Measurements from ENCODE around the gene STMP1.
"Not testable (repeated sequence)": the region's sequence is repeated elsewhere in the genome, so short reads cannot be mapped to it uniquely, and the experiment has no call there.

DNA sequence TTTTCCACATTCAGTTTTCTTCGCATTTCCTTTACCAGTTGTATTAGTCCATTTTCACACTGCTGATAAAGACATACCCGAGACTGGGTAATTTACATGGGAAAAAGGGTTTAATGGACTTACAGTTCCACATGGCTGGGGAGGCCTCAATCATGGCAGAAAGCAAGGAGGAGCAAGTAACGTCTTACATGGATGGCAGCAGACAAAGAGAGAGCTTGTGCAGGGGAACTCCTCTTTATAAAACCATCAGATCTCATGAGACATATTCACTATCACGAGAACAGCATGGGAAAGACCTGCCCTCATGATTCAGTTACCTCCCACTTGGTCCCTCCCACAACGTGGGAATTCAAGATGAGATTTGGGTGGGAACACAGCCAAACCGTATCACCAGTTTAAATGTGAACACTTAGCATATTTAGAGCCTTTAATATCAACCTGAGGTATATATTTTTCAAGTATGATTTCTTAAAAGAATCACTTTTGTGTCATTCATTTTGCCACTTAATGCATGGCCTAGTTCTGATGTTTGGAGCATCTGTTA lies 6.6 kb downstream of the STMP1 start:
- TF ChIP-seq, protein P1, sequence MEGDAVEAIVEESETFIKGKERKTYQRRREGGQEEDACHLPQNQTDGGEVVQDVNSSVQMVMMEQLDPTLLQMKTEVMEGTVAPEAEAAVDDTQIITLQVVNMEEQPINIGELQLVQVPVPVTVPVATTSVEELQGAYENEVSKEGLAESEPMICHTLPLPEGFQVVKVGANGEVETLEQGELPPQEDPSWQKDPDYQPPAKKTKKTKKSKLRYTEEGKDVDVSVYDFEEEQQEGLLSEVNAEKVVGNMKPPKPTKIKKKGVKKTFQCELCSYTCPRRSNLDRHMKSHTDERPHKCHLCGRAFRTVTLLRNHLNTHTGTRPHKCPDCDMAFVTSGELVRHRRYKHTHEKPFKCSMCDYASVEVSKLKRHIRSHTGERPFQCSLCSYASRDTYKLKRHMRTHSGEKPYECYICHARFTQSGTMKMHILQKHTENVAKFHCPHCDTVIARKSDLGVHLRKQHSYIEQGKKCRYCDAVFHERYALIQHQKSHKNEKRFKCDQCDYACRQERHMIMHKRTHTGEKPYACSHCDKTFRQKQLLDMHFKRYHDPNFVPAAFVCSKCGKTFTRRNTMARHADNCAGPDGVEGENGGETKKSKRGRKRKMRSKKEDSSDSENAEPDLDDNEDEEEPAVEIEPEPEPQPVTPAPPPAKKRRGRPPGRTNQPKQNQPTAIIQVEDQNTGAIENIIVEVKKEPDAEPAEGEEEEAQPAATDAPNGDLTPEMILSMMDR (conservative IDR thresholded peaks at IDR 0.05; ENCODE audit: low read depth in 2 of 2), result not testable (repeated sequence)
- not testable (repeated sequence) for TF ChIP-seq EZH2 (IDR thresholded peaks at IDR 0.05; ENCODE audit: low read depth, unreplicated experiment); CREB1 (CRISPR knock-in tag; IDR thresholded peaks at IDR 0.05; ENCODE audit: low read depth); POLR2AphosphoS5 (IDR thresholded peaks at IDR 0.05; ENCODE audit: low read depth); EZH2phosphoT487 (IDR thresholded peaks at IDR 0.05; ENCODE audit: unreplicated experiment); JUNB (IDR thresholded peaks at IDR 0.05; ENCODE audit: unreplicated experiment); ZNF114 (CRISPR knock-in tag; IDR thresholded peaks at IDR 0.05); ZNF331 (CRISPR knock-in tag; IDR thresholded peaks at IDR 0.05; ENCODE audit: low read depth)
- TF ChIP-seq, protein P2, sequence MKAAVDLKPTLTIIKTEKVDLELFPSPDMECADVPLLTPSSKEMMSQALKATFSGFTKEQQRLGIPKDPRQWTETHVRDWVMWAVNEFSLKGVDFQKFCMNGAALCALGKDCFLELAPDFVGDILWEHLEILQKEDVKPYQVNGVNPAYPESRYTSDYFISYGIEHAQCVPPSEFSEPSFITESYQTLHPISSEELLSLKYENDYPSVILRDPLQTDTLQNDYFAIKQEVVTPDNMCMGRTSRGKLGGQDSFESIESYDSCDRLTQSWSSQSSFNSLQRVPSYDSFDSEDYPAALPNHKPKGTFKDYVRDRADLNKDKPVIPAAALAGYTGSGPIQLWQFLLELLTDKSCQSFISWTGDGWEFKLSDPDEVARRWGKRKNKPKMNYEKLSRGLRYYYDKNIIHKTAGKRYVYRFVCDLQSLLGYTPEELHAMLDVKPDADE (IDR thresholded peaks at IDR 0.05), result not testable (repeated sequence)
- TF ChIP-seq, protein P3, sequence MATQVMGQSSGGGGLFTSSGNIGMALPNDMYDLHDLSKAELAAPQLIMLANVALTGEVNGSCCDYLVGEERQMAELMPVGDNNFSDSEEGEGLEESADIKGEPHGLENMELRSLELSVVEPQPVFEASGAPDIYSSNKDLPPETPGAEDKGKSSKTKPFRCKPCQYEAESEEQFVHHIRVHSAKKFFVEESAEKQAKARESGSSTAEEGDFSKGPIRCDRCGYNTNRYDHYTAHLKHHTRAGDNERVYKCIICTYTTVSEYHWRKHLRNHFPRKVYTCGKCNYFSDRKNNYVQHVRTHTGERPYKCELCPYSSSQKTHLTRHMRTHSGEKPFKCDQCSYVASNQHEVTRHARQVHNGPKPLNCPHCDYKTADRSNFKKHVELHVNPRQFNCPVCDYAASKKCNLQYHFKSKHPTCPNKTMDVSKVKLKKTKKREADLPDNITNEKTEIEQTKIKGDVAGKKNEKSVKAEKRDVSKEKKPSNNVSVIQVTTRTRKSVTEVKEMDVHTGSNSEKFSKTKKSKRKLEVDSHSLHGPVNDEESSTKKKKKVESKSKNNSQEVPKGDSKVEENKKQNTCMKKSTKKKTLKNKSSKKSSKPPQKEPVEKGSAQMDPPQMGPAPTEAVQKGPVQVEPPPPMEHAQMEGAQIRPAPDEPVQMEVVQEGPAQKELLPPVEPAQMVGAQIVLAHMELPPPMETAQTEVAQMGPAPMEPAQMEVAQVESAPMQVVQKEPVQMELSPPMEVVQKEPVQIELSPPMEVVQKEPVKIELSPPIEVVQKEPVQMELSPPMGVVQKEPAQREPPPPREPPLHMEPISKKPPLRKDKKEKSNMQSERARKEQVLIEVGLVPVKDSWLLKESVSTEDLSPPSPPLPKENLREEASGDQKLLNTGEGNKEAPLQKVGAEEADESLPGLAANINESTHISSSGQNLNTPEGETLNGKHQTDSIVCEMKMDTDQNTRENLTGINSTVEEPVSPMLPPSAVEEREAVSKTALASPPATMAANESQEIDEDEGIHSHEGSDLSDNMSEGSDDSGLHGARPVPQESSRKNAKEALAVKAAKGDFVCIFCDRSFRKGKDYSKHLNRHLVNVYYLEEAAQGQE (IDR thresholded peaks at IDR 0.05; ENCODE audit: unreplicated experiment), result not testable (repeated sequence)
- TF ChIP-seq, protein P4, sequence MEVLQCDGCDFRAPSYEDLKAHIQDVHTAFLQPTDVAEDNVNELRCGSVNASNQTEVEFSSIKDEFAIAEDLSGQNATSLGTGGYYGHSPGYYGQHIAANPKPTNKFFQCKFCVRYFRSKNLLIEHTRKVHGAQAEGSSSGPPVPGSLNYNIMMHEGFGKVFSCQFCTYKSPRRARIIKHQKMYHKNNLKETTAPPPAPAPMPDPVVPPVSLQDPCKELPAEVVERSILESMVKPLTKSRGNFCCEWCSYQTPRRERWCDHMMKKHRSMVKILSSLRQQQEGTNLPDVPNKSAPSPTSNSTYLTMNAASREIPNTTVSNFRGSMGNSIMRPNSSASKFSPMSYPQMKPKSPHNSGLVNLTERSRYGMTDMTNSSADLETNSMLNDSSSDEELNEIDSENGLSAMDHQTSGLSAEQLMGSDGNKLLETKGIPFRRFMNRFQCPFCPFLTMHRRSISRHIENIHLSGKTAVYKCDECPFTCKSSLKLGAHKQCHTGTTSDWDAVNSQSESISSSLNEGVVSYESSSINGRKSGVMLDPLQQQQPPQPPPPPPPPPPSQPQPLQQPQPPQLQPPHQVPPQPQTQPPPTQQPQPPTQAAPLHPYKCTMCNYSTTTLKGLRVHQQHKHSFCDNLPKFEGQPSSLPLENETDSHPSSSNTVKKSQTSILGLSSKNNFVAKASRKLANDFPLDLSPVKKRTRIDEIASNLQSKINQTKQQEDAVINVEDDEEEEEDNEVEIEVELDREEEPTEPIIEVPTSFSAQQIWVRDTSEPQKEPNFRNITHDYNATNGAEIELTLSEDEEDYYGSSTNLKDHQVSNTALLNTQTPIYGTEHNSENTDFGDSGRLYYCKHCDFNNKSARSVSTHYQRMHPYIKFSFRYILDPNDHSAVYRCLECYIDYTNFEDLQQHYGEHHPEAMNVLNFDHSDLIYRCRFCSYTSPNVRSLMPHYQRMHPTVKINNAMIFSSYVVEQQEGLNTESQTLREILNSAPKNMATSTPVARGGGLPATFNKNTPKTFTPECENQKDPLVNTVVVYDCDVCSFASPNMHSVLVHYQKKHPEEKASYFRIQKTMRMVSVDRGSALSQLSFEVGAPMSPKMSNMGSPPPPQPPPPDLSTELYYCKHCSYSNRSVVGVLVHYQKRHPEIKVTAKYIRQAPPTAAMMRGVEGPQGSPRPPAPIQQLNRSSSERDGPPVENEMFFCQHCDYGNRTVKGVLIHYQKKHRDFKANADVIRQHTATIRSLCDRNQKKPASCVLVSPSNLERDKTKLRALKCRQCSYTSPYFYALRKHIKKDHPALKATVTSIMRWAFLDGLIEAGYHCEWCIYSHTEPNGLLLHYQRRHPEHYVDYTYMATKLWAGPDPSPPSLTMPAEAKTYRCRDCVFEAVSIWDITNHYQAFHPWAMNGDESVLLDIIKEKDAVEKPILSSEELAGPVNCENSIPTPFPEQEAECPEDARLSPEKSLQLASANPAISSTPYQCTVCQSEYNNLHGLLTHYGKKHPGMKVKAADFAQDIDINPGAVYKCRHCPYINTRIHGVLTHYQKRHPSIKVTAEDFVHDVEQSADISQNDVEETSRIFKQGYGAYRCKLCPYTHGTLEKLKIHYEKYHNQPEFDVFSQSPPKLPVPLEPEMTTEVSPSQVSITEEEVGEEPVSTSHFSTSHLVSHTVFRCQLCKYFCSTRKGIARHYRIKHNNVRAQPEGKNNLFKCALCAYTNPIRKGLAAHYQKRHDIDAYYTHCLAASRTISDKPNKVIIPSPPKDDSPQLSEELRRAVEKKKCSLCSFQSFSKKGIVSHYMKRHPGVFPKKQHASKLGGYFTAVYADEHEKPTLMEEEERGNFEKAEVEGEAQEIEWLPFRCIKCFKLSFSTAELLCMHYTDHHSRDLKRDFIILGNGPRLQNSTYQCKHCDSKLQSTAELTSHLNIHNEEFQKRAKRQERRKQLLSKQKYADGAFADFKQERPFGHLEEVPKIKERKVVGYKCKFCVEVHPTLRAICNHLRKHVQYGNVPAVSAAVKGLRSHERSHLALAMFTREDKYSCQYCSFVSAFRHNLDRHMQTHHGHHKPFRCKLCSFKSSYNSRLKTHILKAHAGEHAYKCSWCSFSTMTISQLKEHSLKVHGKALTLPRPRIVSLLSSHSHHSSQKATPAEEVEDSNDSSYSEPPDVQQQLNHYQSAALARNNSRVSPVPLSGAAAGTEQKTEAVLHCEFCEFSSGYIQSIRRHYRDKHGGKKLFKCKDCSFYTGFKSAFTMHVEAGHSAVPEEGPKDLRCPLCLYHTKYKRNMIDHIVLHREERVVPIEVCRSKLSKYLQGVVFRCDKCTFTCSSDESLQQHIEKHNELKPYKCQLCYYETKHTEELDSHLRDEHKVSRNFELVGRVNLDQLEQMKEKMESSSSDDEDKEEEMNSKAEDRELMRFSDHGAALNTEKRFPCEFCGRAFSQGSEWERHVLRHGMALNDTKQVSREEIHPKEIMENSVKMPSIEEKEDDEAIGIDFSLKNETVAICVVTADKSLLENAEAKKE (CRISPR knock-in tag; IDR thresholded peaks at IDR 0.05), result not testable (repeated sequence)
